ENCODE data around the gene DLG2. TPM values are rescaled to one million over a fixed set of nuclear protein-coding genes. Genes with fewer than 3 reads are reported as not detected.
"Not testable (repeated sequence)": the region's sequence is repeated elsewhere in the genome, so short reads cannot be mapped to it uniquely, and the experiment has no call there.

DLG2 gene
- polyA plus RNA-seq, 2 donors, result 2.6 to 6.7 TPM

DNA sequence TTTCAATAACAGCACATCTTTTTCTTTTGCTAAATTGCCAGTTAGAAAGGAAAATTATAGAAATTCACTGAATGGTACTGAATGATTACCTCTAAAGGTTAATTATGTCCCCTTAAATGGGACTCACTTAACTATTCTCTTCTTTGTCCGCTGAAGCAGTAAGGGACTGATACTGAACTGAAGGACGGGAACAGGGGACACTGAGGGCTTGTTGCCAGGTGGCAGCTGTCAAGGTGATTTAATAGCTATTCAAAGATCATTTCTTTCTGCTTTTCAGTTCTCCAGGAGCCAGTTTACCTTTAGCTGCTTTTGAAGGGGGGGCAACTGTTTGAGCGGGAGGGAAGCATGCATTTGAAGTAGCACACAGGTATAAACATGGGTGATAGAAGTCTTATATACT is 2015.5 kb downstream of the DLG2 start:
- H3K4me3 ChIP-seq (ENCODE audit: low read depth in 1 of 2, low read length in 2 of 2), result no peak overlapping the region
- no peaks in the 10 kb centered on the region for H3K27me3 ChIP-seq (ENCODE audit: control insufficient read depth in 1 of 2, insufficient read depth in 2 of 2, low read length in 2 of 2)
- H3K9me3 ChIP-seq (ENCODE audit: control insufficient read depth in 2 of 2, insufficient read depth in 1 of 2, low read depth in 1 of 2, low read length in 1 of 2), result no peaks in the 10 kb centered on the region
- peaks cover 0 to 3% of the 10 kb centered on the region in 2 donors for H3K4me1 ChIP-seq (ENCODE audit: control insufficient read depth in 2 of 2, insufficient read depth in 2 of 2, low read length in 1 of 2)
- H3K36me3 ChIP-seq (ENCODE audit: control insufficient read depth in 2 of 2, insufficient read depth in 2 of 2, low read length in 1 of 2), result no peaks in the 10 kb centered on the region
- no peak overlapping the region for H3K27ac ChIP-seq (ENCODE audit: low read depth in 2 of 2, low read length in 1 of 2)
- WGBS, 2 donors, result 69 to 73% methylated on average over 3 of the region's 3 CpGs

DNA sequence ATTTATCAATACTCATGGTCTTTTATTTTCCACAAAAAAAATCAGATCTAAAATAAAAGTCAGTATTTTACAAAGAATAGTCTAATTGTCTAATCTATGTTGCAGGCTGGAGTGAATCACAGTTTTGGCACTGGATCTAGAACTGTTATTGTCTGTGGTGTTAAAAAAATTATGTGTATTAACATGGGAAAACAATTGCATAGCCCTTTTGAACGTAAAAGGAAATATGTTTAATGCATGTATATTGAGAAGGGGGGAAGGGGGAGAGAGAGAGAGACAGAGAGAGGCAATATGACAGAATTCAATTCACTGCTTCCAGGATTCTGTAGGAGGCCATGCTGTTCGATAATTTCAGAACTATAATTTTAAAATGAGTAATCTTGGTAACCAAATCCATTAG is 2016.1 kb downstream of the DLG2 start:
- Histone ChIP-seq H3K9me3 (ENCODE audit: control insufficient read depth in 2 of 2, insufficient read depth in 1 of 2, low read depth in 1 of 2, low read length in 1 of 2) (no peaks in the 10 kb centered on the region), H3K27me3 (ENCODE audit: control insufficient read depth in 1 of 2, insufficient read depth in 2 of 2, low read length in 2 of 2) (no peaks in the 10 kb centered on the region), H3K4me1 (ENCODE audit: control insufficient read depth in 2 of 2, insufficient read depth in 2 of 2, low read length in 1 of 2) (peaks cover 0 to 3% of the 10 kb centered on the region in 2 donors), H3K27ac (ENCODE audit: low read depth in 2 of 2, low read length in 1 of 2) (no peak overlapping the region), H3K36me3 (ENCODE audit: control insufficient read depth in 2 of 2, insufficient read depth in 2 of 2, low read length in 1 of 2) (no peaks in the 10 kb centered on the region), H3K4me3 (ENCODE audit: low read depth in 1 of 2, low read length in 2 of 2) (no peak overlapping the region)
- WGBS, 2 donors, result 23 to 40% methylated on average over 2 of the region's 2 CpGs

GRCh38 chr11:83609191-83609590 is 2018.0 kb downstream of the DLG2 start:
- no peak overlapping the region for H3K4me3 ChIP-seq (ENCODE audit: low read depth in 1 of 2, low read length in 2 of 2)
- H3K27me3 ChIP-seq (ENCODE audit: control insufficient read depth in 1 of 2, insufficient read depth in 2 of 2, low read length in 2 of 2), result no peaks in the 10 kb centered on the region
- no peak overlapping the region for H3K27ac ChIP-seq (ENCODE audit: low read depth in 2 of 2, low read length in 1 of 2)
- WGBS, 2 donors, result 78 to 81% methylated on average over 2 of the region's 2 CpGs
- H3K9me3 ChIP-seq (ENCODE audit: control insufficient read depth in 2 of 2, insufficient read depth in 1 of 2, low read depth in 1 of 2, low read length in 1 of 2), result no peaks in the 10 kb centered on the region
- peaks cover 0 to 3% of the 10 kb centered on the region in 2 donors for H3K4me1 ChIP-seq (ENCODE audit: control insufficient read depth in 2 of 2, insufficient read depth in 2 of 2, low read length in 1 of 2)
- no peaks in the 10 kb centered on the region for H3K36me3 ChIP-seq (ENCODE audit: control insufficient read depth in 2 of 2, insufficient read depth in 2 of 2, low read length in 1 of 2)

GRCh38 chr11:83608571-83608970 is 2018.6 kb downstream of the DLG2 start:
- H3K4me3 ChIP-seq (ENCODE audit: low read depth in 1 of 2, low read length in 2 of 2), result no peak overlapping the region
- no peaks in the 10 kb centered on the region for H3K27me3 ChIP-seq (ENCODE audit: control insufficient read depth in 1 of 2, insufficient read depth in 2 of 2, low read length in 2 of 2)
- peaks cover 0 to 3% of the 10 kb centered on the region in 2 donors for H3K4me1 ChIP-seq (ENCODE audit: control insufficient read depth in 2 of 2, insufficient read depth in 2 of 2, low read length in 1 of 2)
- WGBS, 2 donors, result 88% methylated on average over 1 of the region's 1 CpG
- H3K9me3 ChIP-seq (ENCODE audit: control insufficient read depth in 2 of 2, insufficient read depth in 1 of 2, low read depth in 1 of 2, low read length in 1 of 2), result no peaks in the 10 kb centered on the region
- H3K36me3 ChIP-seq (ENCODE audit: control insufficient read depth in 2 of 2, insufficient read depth in 2 of 2, low read length in 1 of 2), result no peaks in the 10 kb centered on the region
- H3K27ac ChIP-seq (ENCODE audit: low read depth in 2 of 2, low read length in 1 of 2), result no peak overlapping the region

DNA sequence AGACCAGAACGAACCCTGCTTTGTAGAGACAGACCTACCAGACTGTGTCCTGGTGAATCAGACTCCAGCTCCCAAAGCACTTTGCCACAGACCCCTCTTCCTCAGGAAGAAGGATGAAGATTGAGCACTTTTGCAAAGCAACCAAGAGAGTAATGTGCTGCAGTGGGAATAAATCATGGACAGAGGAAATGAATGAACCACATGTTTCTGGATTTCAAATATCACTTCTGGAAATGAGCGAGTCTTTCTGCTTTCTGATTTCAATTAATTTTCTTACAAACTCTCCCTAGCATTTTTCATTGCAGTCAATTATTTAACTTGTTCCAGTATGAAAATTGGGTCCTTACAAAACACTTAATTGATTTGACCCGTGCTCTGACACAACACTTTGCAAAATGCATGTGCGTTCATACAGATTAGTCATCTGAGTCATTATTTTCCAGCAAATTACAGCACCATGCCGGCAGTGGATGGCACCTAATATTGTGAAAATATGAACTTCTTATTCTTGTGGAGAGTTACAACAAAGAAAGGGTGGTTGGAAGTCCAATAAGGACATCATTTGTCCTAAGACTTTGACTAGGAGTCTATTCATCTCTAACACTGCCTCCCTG is 2025.1 kb downstream of the DLG2 start:
- no peaks in the 10 kb centered on the region for H3K36me3 ChIP-seq (ENCODE audit: control insufficient read depth in 2 of 2, insufficient read depth in 2 of 2, low read length in 1 of 2)
- H3K9me3 ChIP-seq (ENCODE audit: control insufficient read depth in 2 of 2, insufficient read depth in 1 of 2, low read depth in 1 of 2, low read length in 1 of 2), result no peaks in the 10 kb centered on the region
- H3K27ac ChIP-seq (ENCODE audit: low read depth in 2 of 2, low read length in 1 of 2), result no peak overlapping the region
- H3K27me3 ChIP-seq (ENCODE audit: control insufficient read depth in 1 of 2, insufficient read depth in 2 of 2, low read length in 2 of 2), result no peaks in the 10 kb centered on the region
- H3K4me3 ChIP-seq (ENCODE audit: low read depth in 1 of 2, low read length in 2 of 2), result no peak overlapping the region
- 74 to 76% methylated on average over 5 of the region's 5 CpGs for WGBS, 2 donors
- peaks cover 0 to 2% of the 10 kb centered on the region in 2 donors for H3K4me1 ChIP-seq (ENCODE audit: control insufficient read depth in 2 of 2, insufficient read depth in 2 of 2, low read length in 1 of 2)

- no peak overlapping the region for H3K4me3 ChIP-seq (ENCODE audit: low read depth in 1 of 2, low read length in 2 of 2)
- no peaks in the 10 kb centered on the region for H3K36me3 ChIP-seq (ENCODE audit: control insufficient read depth in 2 of 2, insufficient read depth in 2 of 2, low read length in 1 of 2)
- peaks cover 0 to 2% of the 10 kb centered on the region in 2 donors for H3K4me1 ChIP-seq (ENCODE audit: control insufficient read depth in 2 of 2, insufficient read depth in 2 of 2, low read length in 1 of 2)
- H3K27ac ChIP-seq (ENCODE audit: low read depth in 2 of 2, low read length in 1 of 2), result no peak overlapping the region
- whole genome bisulfite sequencing, 2 donors, result 89 to 94% methylated on average over 11 of the region's 11 CpGs
- H3K27me3 ChIP-seq (ENCODE audit: control insufficient read depth in 1 of 2, insufficient read depth in 2 of 2, low read length in 2 of 2), result no peaks in the 10 kb centered on the region
- H3K9me3 ChIP-seq (ENCODE audit: control insufficient read depth in 2 of 2, insufficient read depth in 1 of 2, low read depth in 1 of 2, low read length in 1 of 2), result no peaks in the 10 kb centered on the region
These were observed 2025.8 kb downstream of the DLG2 start for GRCh38 chr11:83601201-83601913.

DNA sequence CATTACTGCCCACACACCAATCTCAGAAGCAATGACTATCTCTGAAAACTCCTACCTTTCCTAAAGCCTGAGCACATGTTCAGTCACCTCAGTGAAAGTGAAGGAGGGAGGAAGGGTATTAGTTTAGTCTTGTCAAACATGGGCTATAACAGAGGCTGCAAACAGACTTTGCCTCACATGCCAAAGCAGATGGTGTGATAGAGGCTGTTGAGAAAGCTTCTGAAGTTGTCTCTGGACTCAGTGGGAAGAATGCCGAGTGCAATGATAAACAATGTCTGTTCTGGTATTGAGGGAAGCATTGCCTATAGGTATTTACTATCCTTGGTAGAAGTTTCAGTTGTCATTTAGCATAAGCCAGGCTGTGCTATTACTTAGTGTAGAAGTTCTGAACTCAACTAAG is 2026.5 kb downstream of the DLG2 start:
- Histone ChIP-seq H3K4me1 (ENCODE audit: control insufficient read depth in 2 of 2, insufficient read depth in 2 of 2, low read length in 1 of 2) (peaks cover 0 to 2% of the 10 kb centered on the region in 2 donors), H3K4me3 (ENCODE audit: low read depth in 1 of 2, low read length in 2 of 2) (no peak overlapping the region), H3K27ac (ENCODE audit: low read depth in 2 of 2, low read length in 1 of 2) (no peak overlapping the region), H3K36me3 (ENCODE audit: control insufficient read depth in 2 of 2, insufficient read depth in 2 of 2, low read length in 1 of 2) (no peaks in the 10 kb centered on the region), H3K27me3 (ENCODE audit: control insufficient read depth in 1 of 2, insufficient read depth in 2 of 2, low read length in 2 of 2) (no peaks in the 10 kb centered on the region), H3K9me3 (ENCODE audit: control insufficient read depth in 2 of 2, insufficient read depth in 1 of 2, low read depth in 1 of 2, low read length in 1 of 2) (no peaks in the 10 kb centered on the region)
- 70 to 78% methylated on average over 1 of the region's 1 CpG for WGBS, 2 donors

DNA sequence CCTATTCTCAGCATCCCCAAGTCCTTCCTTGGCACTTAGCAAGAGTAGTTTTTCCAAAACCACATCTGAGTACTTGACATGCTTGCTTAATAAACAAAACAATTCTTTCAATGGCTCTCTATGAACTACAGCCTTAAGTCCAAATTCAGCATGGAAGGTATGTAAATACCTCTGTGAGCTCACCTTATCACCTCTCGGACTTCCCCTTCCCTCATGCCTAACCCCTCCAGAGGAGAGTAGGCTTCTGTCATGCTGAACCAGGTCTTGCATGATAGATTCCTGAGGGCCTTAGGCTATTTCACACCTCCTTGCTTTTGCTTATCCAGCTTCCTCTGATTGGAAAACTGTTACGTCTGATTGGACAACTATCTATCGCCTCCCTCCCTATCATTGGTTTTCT is 2028.1 kb downstream of the DLG2 start:
- Histone ChIP-seq H3K4me3 (ENCODE audit: low read depth in 1 of 2, low read length in 2 of 2) (no peak overlapping the region), H3K4me1 (ENCODE audit: control insufficient read depth in 2 of 2, insufficient read depth in 2 of 2, low read length in 1 of 2) (peaks cover 0 to 2% of the 10 kb centered on the region in 2 donors), H3K9me3 (ENCODE audit: control insufficient read depth in 2 of 2, insufficient read depth in 1 of 2, low read depth in 1 of 2, low read length in 1 of 2) (no peaks in the 10 kb centered on the region), H3K36me3 (ENCODE audit: control insufficient read depth in 2 of 2, insufficient read depth in 2 of 2, low read length in 1 of 2) (no peaks in the 10 kb centered on the region), H3K27ac (ENCODE audit: low read depth in 2 of 2, low read length in 1 of 2) (no peak overlapping the region), H3K27me3 (ENCODE audit: control insufficient read depth in 1 of 2, insufficient read depth in 2 of 2, low read length in 2 of 2) (no peaks in the 10 kb centered on the region)
- 70 to 79% methylated on average over 3 of the region's 3 CpGs for WGBS, 2 donors

GRCh38 chr11:83587797-83588196 is 2039.3 kb downstream of the DLG2 start:
- H3K4me3 ChIP-seq (ENCODE audit: low read depth in 1 of 2, low read length in 2 of 2); H3K27ac ChIP-seq (ENCODE audit: low read depth in 2 of 2, low read length in 1 of 2); H3K36me3 ChIP-seq (ENCODE audit: control insufficient read depth in 2 of 2, insufficient read depth in 2 of 2, low read length in 1 of 2); H3K27me3 ChIP-seq (ENCODE audit: control insufficient read depth in 1 of 2, insufficient read depth in 2 of 2, low read length in 2 of 2); H3K9me3 ChIP-seq (ENCODE audit: control insufficient read depth in 2 of 2, insufficient read depth in 1 of 2, low read depth in 1 of 2, low read length in 1 of 2); H3K4me1 ChIP-seq (ENCODE audit: control insufficient read depth in 2 of 2, insufficient read depth in 2 of 2, low read length in 1 of 2): not testable (repeated sequence)
- 47 to 59% methylated on average over 11 to 14 of the region's 14 CpGs for WGBS, 2 donors
